HUDEP-2 (cell line): ENCODE results near the gene PRAMEF11.
"Not testable (repeated sequence)": the region's sequence is repeated elsewhere in the genome, so short reads cannot be mapped to it uniquely, and the experiment has no call there.

Experiments used
- DNase-seq, 76 experiments: peaks; one replicate each; lab custom pipeline; 2025; ENCODE audit not compliant: unreplicated experiment in 76 of 76; lab: John Stamatoyannopoulos, UW

PRAMEF11 gene

GRCh38 chr1:12831310-12831709 lies at the start of gene PRAMEF11:
Gene PRAMEF11 (minus strand): TSS chr1:12831410. CDS start chr1:12828789, 2,621 bp downstream.
- DNase-seq: not testable (repeated sequence)

- DNase-seq: not testable (repeated sequence)
These were observed 47.2 kb upstream of the PRAMEF11 start for GRCh38 chr1:12878453-12878852.

- DNase-seq: not testable (repeated sequence)
These were observed 32.1 kb upstream of the PRAMEF11 start for GRCh38 chr1:12863131-12863880.

GRCh38 chr1:12856786-12857185 lies 25.6 kb upstream of the PRAMEF11 start, which contains the start of gene PRAMEF2:
Gene PRAMEF2 (plus strand): TSS chr1:12857086. CDS start chr1:12859010, 1,924 bp downstream.
- DNase-seq: not testable (repeated sequence)

GRCh38 chr1:12851779-12852178 lies 20.6 kb upstream of the PRAMEF11 start:
- DNase-seq: no peak

GRCh38 chr1:12848620-12849019 lies 17.4 kb upstream of the PRAMEF11 start, which contains the start of gene HNRNPCL1:
Gene HNRNPCL1 (minus strand): TSS chr1:12848720. CDS start chr1:12848289, 431 bp downstream.
- not testable (repeated sequence) for DNase-seq

GRCh38 chr1:12833251-12833650 lies 2.0 kb upstream of the PRAMEF11 start:
- not testable (repeated sequence) for DNase-seq

- DNase-seq: not testable (repeated sequence)
These were observed 12.1 kb downstream of the PRAMEF11 start for GRCh38 chr1:12819061-12819460.

GRCh38 chr1:12811409-12811784 lies 19.8 kb downstream of the PRAMEF11 start:
- DNase-seq: no peak

GRCh38 chr1:12810691-12811408 lies 20.4 kb downstream of the PRAMEF11 start:
- no peak for DNase-seq

- no peak for DNase-seq
These were observed 21.3 kb downstream of the PRAMEF11 start for GRCh38 chr1:12809933-12810332.

GRCh38 chr1:12799730-12800129 lies 31.5 kb downstream of the PRAMEF11 start:
- no peak for DNase-seq

GRCh38 chr1:12798911-12799310 lies 32.3 kb downstream of the PRAMEF11 start:
- no peak for DNase-seq

GRCh38 chr1:12791097-12791496 lies 40.1 kb downstream of the PRAMEF11 start, which contains the start of gene PRAMEF1:
Gene PRAMEF1 (plus strand): TSS chr1:12791397. CDS start chr1:12793228, 1,831 bp downstream.
- DNase-seq: not testable (repeated sequence)

- not testable (repeated sequence) for DNase-seq
These were observed 46.5 kb downstream of the PRAMEF11 start for GRCh38 chr1:12784729-12785128.

GRCh38 chr1:12783783-12784182 lies 47.4 kb downstream of the PRAMEF11 start:
- peak in 14 of 76 experiments; percentile 2 to 34 (median 15) for DNase-seq

- DNase-seq: not testable (repeated sequence)
These were observed 49.7 kb downstream of the PRAMEF11 start for GRCh38 chr1:12781488-12781887.

GRCh38 chr1:12778907-12779306 lies 52.3 kb downstream of the PRAMEF11 start:
- DNase-seq: no peak

- no peak for DNase-seq
These were observed 53.1 kb downstream of the PRAMEF11 start for GRCh38 chr1:12778061-12778460.

- DNase-seq: no peak
These were observed 54.2 kb downstream of the PRAMEF11 start for GRCh38 chr1:12776801-12777557.

GRCh38 chr1:12775443-12775842 lies 55.8 kb downstream of the PRAMEF11 start:
- no peak for DNase-seq
